Caco-2 (cell line): Measurements from ENCODE around the gene PRSS27. TPM values are rescaled to one million over a fixed set of nuclear protein-coding genes. Genes with fewer than 3 reads are reported as not detected.
"Not testable (repeated sequence)": the region's sequence is repeated elsewhere in the genome, so short reads cannot be mapped to it uniquely, and the experiment has no call there.

Source experiments
- BruUV-seq: library from RNA; stranded (reverse); fragments of 400-500 nt; replicated peaks from 2 replicates; lab custom pipeline; 2021; lab: Mats Ljungman, UMichigan
- CTCF ChIA-PET: fragments of 300-600 bp; sonication (Branson Sonifier 250); formaldehyde crosslinking; loops from one replicate; lab custom pipeline; 2022; ENCODE audit warnings: antibody characterized with exemption; lab: Charles Lee
- POLR2A ChIA-PET: fragments of 300-600 bp; sonication (Branson Sonifier 250); formaldehyde crosslinking; loops from one replicate; lab custom pipeline; 2022; ENCODE audit warnings: antibody characterized with exemption; lab: Charles Lee
- DNase-seq, 2 experiments: peaks; one replicate each; pipeline versions ENCODE4 v3.0.0 to v3.0.0-alpha.2; 2020 to 2022
- H3K27me3 ChIP-seq: replicated peaks from 2 replicates; pipeline ENCODE4 v1.6.0; 2011; ENCODE audit warnings: low read length; ENCODE audit not compliant: control insufficient read depth, insufficient read depth
- H3K36me3 ChIP-seq: 2 replicates; pipeline ENCODE4 v1.5.1; 2011; ENCODE audit warnings: low read length; ENCODE audit not compliant: control insufficient read depth, insufficient read depth
- H3K4me1 ChIP-seq: fragments of 250-450 bp; sonication (Bioruptor Pico); 2 replicates; pipeline ENCODE4 v1.5.1; 2020; ENCODE audit warnings: mild to moderate bottlenecking
- H3K4me3 ChIP-seq: 2 replicates; pipeline ENCODE4 v1.5.1; 2011; ENCODE audit warnings: low read depth, mild to moderate bottlenecking, control low read depth, low read length
- H3K9me3 ChIP-seq: fragments of 250-450 bp; sonication (Bioruptor Pico); 2 replicates; pipeline ENCODE4 v1.5.1; 2020; ENCODE audit warnings: mild to moderate bottlenecking, moderate library complexity
- H3K27ac Mint-ChIP-seq: one replicate; pipeline ENCODE4 v1.8.0; 2022; ENCODE audit warnings: mixed read lengths; ENCODE audit not compliant: unreplicated experiment
- H3K27me3 Mint-ChIP-seq: one replicate; pipeline ENCODE4 v1.8.0; 2022; ENCODE audit warnings: mixed read lengths; ENCODE audit not compliant: insufficient read depth, unreplicated experiment
- H3K36me3 Mint-ChIP-seq: one replicate; pipeline ENCODE4 v1.8.0; 2022; ENCODE audit warnings: mild to moderate bottlenecking, mixed read lengths; ENCODE audit not compliant: insufficient read depth, unreplicated experiment
- H3K4me1 Mint-ChIP-seq: one replicate; pipeline ENCODE4 v1.8.0; 2022; ENCODE audit warnings: low read depth, mixed read lengths; ENCODE audit not compliant: unreplicated experiment
- H3K4me3 Mint-ChIP-seq: one replicate; pipeline ENCODE4 v1.8.0; 2022; ENCODE audit warnings: mild to moderate bottlenecking, moderate library complexity, mixed read lengths; ENCODE audit not compliant: unreplicated experiment
- H3K9me3 Mint-ChIP-seq: one replicate; pipeline ENCODE4 v1.8.0; 2022; ENCODE audit warnings: mixed read lengths; ENCODE audit not compliant: unreplicated experiment
- CTCF ChIP-seq, 2 experiments: fragments of 200-600 bp in 1 of 2; IDR thresholded peaks; 1 replicate in 1 of 2; 2 replicates in 1 of 2; pipeline versions ENCODE4 v1.5.1 to v1.8.0; 2011 to 2022; ENCODE audit warnings: antibody characterized with exemption in 1 of 2, control low read depth in 1 of 2, inconsistent platforms in 1 of 2, low read depth in 1 of 2, low read length in 1 of 2, mild to moderate bottlenecking in 1 of 2, moderate library complexity in 1 of 2; ENCODE audit not compliant: insufficient read depth in 1 of 2, severe bottlenecking in 1 of 2, unreplicated experiment in 1 of 2
- intact Hi-C: fragments of 100-400 bp; cut with micrococcal nuclease; formaldehyde crosslinking; loops from one replicate; pipeline ENCODE4 v1.10.0; 2022; ENCODE audit not compliant: unreplicated experiment
- total RNA-seq: library from RNA; stranded (reverse); gene quantifications from 2 replicates; pipeline ENCODE4 v1.2.3, GENCODE V29; 2022

PRSS27 gene
- total RNA-seq, 1 experiment from 2014 or later: 1.1 TPM

- Histone ChIP-seq H3K36me3 (no peaks in the 10 kb centered on the region; the same call in 1 of the 2 replicates), H3K27me3 (no peaks in the 10 kb centered on the region), H3K4me3 (no peak overlapping the region), H3K4me1 (no peaks in the 10 kb centered on the region), H3K9me3 (no peaks in the 10 kb centered on the region)
- no peak overlapping the region for H3K27ac Mint-ChIP-seq
- POLR2A ChIA-PET: no interaction called here
- DNase-seq: peak in 1 of 2 experiments; percentile 17
- CTCF ChIA-PET: no interaction called here
- intact Hi-C loops: no loop called here
- H3K4me3 Mint-ChIP-seq: no peak overlapping the region
- no peaks in the 10 kb centered on the region for H3K27me3 Mint-ChIP-seq
- H3K36me3 Mint-ChIP-seq: peaks cover 5% of the 10 kb centered on the region
- H3K9me3 Mint-ChIP-seq: no peaks in the 10 kb centered on the region
- H3K4me1 Mint-ChIP-seq: no peaks in the 10 kb centered on the region
- no peak for TF ChIP-seq CTCF (IDR thresholded peaks at IDR 0.05; ENCODE audit: insufficient read depth in 1 of 2, low read depth in 1 of 2, low read length in 1 of 2, severe bottlenecking in 1 of 2, unreplicated experiment in 1 of 2)
- no TSS peak for BruUV-seq
Measured at GRCh38 chr16:2687531-2688308, 32.3 kb downstream of the PRSS27 start.

- intact Hi-C loops: no loop called here
- Histone ChIP-seq H3K27me3 (no peaks in the 10 kb centered on the region), H3K4me3 (no peak overlapping the region), H3K9me3 (no peaks in the 10 kb centered on the region), H3K36me3 (no peaks in the 10 kb centered on the region; the same call in 1 of the 2 replicates), H3K4me1 (no peaks in the 10 kb centered on the region)
- TF ChIP-seq CTCF (IDR thresholded peaks at IDR 0.05; ENCODE audit: insufficient read depth in 1 of 2, low read depth in 1 of 2, low read length in 1 of 2, severe bottlenecking in 1 of 2, unreplicated experiment in 1 of 2): no peak
- BruUV-seq: no TSS peak
- POLR2A ChIA-PET: no interaction called here
- H3K36me3 Mint-ChIP-seq: peaks cover 9% of the 10 kb centered on the region
- no peaks in the 10 kb centered on the region for H3K9me3 Mint-ChIP-seq
- H3K27ac Mint-ChIP-seq: no peak overlapping the region
- no peaks in the 10 kb centered on the region for H3K4me1 Mint-ChIP-seq
- no peaks in the 10 kb centered on the region for H3K27me3 Mint-ChIP-seq
- no peak for DNase-seq
- no peak overlapping the region for H3K4me3 Mint-ChIP-seq
- CTCF ChIA-PET: no interaction called here
Measured at GRCh38 chr16:2686912-2687507, 33.0 kb downstream of the PRSS27 start.

GRCh38 chr16:2686075-2686474 is 33.9 kb downstream of the PRSS27 start:
- CTCF ChIA-PET, H3K4me1 ChIP-seq, POLR2A ChIA-PET, H3K4me3 Mint-ChIP-seq, H3K27me3 Mint-ChIP-seq, H3K4me1 Mint-ChIP-seq, H3K27me3 ChIP-seq, H3K9me3 Mint-ChIP-seq, intact Hi-C loops, H3K9me3 ChIP-seq, BruUV-seq, DNase-seq, H3K36me3 ChIP-seq, H3K4me3 ChIP-seq, H3K27ac Mint-ChIP-seq: not testable (repeated sequence)
- peaks cover 11% of the 10 kb centered on the region for H3K36me3 Mint-ChIP-seq

GRCh38 chr16:2683041-2683440 is 37.0 kb downstream of the PRSS27 start:
- CTCF ChIA-PET: interaction anchor here (0.8 kb wide), 1 partner anchor 244 kb away, joined by 3 read pairs; no protein-coding TSS in a partner anchor
- POLR2A ChIA-PET: interaction anchor here (1.0 to 1.4 kb wide), 4 partner anchors 10 to 95 kb away, joined by 3 to 17 read pairs (median 8); partner anchors contain the start of gene SRRM2
- intact Hi-C loops, H3K4me1 ChIP-seq, H3K36me3 ChIP-seq, H3K9me3 ChIP-seq, BruUV-seq, H3K27me3 Mint-ChIP-seq, H3K36me3 Mint-ChIP-seq, H3K4me1 Mint-ChIP-seq, H3K27me3 ChIP-seq, H3K9me3 Mint-ChIP-seq, DNase-seq, H3K27ac Mint-ChIP-seq: not testable (repeated sequence)
- H3K4me3 ChIP-seq: peak overlapping the region; percentile 93
- H3K4me3 Mint-ChIP-seq: peak overlapping the region; percentile 91
